Neutrophil (primary cell): ENCODE data around the gene CD6.

Experiments
- H3K27ac ChIP-seq: fragments of 200-600 bp; sonication (generic); 2 replicates; pipeline ENCODE4 v1.5.1; 2016; ENCODE audit warnings: mild to moderate bottlenecking, moderate library complexity
- H3K27me3 ChIP-seq: fragments of 200-600 bp; sonication (generic); 2 replicates; pipeline ENCODE4 v1.6.0; 2016; ENCODE audit warnings: mild to moderate bottlenecking
- H3K36me3 ChIP-seq: fragments of 200-600 bp; sonication (generic); 2 replicates; pipeline ENCODE4 v1.5.1; 2017
- H3K4me1 ChIP-seq, 2 experiments: fragments of 200-600 bp in 1 of 2; sonication (generic) in 1 of 2; 1 replicate in 1 of 2; 2 replicates in 1 of 2; pipeline versions ENCODE4 v1.5.1 to v1.6.1; 2013 to 2016; ENCODE audit warnings: low read depth in 1 of 2, low read length in 1 of 2, mild to moderate bottlenecking in 1 of 2, moderate library complexity in 1 of 2; ENCODE audit not compliant: control insufficient read depth in 1 of 2, insufficient read depth in 1 of 2
- H3K4me3 ChIP-seq, 2 experiments: fragments of 200-600 bp in 1 of 2; sonication (generic) in 1 of 2; 1 replicate in 1 of 2; 2 replicates in 1 of 2; pipeline ENCODE4 v1.5.1; 2013 to 2016; ENCODE audit warnings: low read depth in 1 of 2, low read length in 1 of 2, mild to moderate bottlenecking in 1 of 2, moderate library complexity in 1 of 2
- H3K9me3 ChIP-seq: fragments of 200-600 bp; sonication (generic); 2 replicates; pipeline ENCODE4 v1.5.1; 2016
- TF ChIP-seq, protein P1 (sequence below): fragments of 200-600 bp; sonication (generic); IDR thresholded peaks from 2 replicates; pipeline ENCODE4 v1.5.1; 2016; ENCODE audit warnings: antibody characterized with exemption

CD6 gene

DNA sequence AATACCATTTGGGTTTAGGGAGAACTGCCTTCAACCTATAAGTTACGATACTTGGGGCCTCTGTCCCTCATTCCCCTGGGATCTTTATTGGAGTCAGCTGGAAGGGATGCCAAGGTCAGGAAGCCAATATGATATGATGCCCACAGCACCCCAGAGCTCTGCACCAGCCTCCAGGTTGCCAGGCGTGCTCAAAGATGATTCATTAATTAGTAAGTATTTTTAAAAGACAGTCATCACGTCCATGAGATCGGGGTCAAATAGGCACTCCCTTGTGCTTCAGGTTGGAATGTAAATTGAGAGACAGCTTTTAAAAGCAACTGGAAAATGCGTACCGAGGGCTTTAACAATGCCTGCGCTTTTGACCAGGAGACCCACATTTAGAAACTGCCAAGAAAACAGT is 73.8 kb downstream of the CD6 start:
- TF ChIP-seq, protein P1, sequence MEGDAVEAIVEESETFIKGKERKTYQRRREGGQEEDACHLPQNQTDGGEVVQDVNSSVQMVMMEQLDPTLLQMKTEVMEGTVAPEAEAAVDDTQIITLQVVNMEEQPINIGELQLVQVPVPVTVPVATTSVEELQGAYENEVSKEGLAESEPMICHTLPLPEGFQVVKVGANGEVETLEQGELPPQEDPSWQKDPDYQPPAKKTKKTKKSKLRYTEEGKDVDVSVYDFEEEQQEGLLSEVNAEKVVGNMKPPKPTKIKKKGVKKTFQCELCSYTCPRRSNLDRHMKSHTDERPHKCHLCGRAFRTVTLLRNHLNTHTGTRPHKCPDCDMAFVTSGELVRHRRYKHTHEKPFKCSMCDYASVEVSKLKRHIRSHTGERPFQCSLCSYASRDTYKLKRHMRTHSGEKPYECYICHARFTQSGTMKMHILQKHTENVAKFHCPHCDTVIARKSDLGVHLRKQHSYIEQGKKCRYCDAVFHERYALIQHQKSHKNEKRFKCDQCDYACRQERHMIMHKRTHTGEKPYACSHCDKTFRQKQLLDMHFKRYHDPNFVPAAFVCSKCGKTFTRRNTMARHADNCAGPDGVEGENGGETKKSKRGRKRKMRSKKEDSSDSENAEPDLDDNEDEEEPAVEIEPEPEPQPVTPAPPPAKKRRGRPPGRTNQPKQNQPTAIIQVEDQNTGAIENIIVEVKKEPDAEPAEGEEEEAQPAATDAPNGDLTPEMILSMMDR: no peak
- no peaks in the 10 kb centered on the region for H3K4me1 ChIP-seq
- no peaks in the 10 kb centered on the region for H3K9me3 ChIP-seq
- H3K36me3 ChIP-seq: no peaks in the 10 kb centered on the region
- H3K27me3 ChIP-seq: peaks cover 33% of the 10 kb centered on the region
- no peak overlapping the region for H3K4me3 ChIP-seq
- H3K27ac ChIP-seq: no peak overlapping the region

DNA sequence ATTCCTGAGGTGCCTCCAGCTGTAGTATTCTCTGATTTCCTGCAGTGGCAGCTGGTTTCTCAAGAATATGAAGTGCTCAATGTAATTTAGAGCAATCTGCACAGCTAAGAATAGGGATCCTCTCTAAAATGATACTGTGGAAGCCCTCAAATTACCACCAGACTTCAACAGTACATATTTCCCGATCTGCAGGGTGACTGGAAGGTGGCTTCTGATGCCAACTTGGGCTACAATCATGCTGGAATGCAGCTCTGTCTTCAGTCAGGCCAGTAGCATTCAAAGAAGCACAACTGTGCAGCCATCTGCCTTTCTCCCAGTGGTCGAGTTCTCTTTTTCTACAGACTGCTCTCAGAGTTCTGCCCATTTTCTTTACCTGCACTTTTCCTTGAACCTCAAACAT is 75.4 kb downstream of the CD6 start:
- H3K4me3 ChIP-seq: no peak overlapping the region
- TF ChIP-seq, protein P1: no peak
- no peak overlapping the region for H3K27ac ChIP-seq
- no peaks in the 10 kb centered on the region for H3K36me3 ChIP-seq
- peaks cover 26% of the 10 kb centered on the region for H3K27me3 ChIP-seq
- no peaks in the 10 kb centered on the region for H3K4me1 ChIP-seq
- no peaks in the 10 kb centered on the region for H3K9me3 ChIP-seq

DNA sequence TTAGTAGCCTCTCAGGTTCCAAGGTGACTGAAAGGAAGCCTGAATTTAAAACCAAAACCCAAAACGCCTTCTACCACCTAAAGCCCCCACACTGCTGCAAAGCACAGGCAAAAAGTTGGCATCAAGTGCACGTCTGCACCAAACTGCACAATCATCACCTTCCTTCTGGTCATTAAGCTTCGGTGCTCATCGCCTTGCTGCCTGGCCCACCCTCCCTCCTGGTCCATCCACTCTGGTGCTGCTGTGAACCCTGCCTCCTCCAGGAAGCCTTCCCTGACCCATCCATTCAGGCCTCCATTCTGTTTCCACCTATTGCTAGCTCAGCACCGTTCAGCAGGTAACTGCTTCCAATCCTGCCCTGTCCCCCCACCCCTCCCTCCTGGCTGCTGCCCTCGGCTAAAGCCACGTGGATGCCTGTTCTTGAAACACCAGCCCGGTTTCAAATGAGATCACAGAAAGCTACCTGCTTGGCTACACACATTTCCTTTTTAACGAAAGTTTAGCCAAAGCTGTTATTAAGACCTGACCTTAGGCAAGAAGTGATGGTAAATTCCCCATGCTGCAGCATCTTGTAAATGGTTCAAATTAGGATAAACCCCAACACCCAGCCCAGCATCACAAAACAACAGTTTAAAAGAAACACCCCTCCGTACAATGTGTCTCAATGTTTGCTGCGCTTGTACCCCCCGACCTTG is 77.0 kb downstream of the CD6 start:
- H3K4me3 ChIP-seq: no peak overlapping the region
- H3K27ac ChIP-seq: no peak overlapping the region

DNA sequence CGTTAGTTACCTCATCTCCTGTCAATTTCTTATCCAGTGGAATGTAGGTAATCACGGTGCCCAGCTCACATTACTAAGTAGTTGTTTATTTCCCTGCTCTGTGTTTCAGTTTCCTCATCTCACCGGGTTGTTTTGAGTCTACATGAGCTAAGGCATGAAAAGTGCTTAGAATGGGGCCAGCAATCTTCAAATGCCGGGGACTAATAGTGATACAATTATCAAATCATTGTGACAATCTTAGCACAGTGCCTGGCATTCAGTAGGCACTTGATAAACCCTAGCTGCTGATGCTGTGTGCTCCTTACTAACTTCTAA is 77.5 kb downstream of the CD6 start:
- TF ChIP-seq, protein P1: no peak
- no peak overlapping the region for H3K4me3 ChIP-seq
- H3K4me1 ChIP-seq: no peaks in the 10 kb centered on the region
- no peak overlapping the region for H3K27ac ChIP-seq
- H3K36me3 ChIP-seq: no peaks in the 10 kb centered on the region
- no peaks in the 10 kb centered on the region for H3K9me3 ChIP-seq
- H3K27me3 ChIP-seq: peaks cover 15% of the 10 kb centered on the region

More for the DNA sequence above, 77.0 kb downstream of the CD6 start:
- TF ChIP-seq, protein P1: no peak
- Histone ChIP-seq H3K27me3 (peaks cover 15% of the 10 kb centered on the region), H3K36me3 (no peaks in the 10 kb centered on the region), H3K9me3 (no peaks in the 10 kb centered on the region), H3K4me1 (no peaks in the 10 kb centered on the region)

DNA sequence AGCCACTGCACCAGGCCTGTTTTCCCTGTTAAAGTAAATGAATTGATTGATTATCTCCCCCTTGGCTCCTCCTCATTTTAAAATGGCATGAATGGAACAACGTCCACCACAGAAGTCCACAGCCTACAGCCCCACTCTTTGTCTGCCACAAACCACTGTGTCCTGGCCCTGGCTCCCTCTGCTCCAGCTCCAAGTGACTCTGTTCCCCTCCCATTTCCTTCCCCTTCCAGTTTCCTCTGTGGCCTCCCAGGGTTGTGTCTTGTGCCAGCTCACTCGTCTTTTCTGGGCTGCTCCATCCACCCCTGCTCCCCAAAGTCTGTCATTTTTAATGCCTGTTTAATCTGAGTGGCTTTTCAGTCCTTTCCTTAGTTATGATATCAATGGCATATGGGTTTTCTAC is 78.4 kb downstream of the CD6 start:
- no peak overlapping the region for H3K27ac ChIP-seq
- TF ChIP-seq, protein P1: no peak
- no peaks in the 10 kb centered on the region for H3K9me3 ChIP-seq
- H3K4me3 ChIP-seq: no peak overlapping the region
- H3K4me1 ChIP-seq: no peaks in the 10 kb centered on the region
- no peaks in the 10 kb centered on the region for H3K36me3 ChIP-seq
- H3K27me3 ChIP-seq: peaks cover 15% of the 10 kb centered on the region
